Peyer's patch (tissue), 4 donors: ENCODE measurements around the gene SLC6A11.

Source experiments
- POLR2A ChIP-seq, 2 donors: fragments of 450-650 bp; IDR thresholded peaks; one replicate each; pipeline ENCODE4 v1.5.1; 2017; ENCODE audit warnings: antibody characterized with exemption in 2 of 2, mild to moderate bottlenecking in 2 of 2, moderate library complexity in 2 of 2
- TF ChIP-seq, protein P1 (sequence below), 6 experiments: fragments of 450-650 bp in 4 of 6; fragments of 200-600 bp in 2 of 6; sonication (generic) in 1 of 6; IDR thresholded peaks; one replicate each; pipeline ENCODE4 v1.5.1; 2017 to 2019; ENCODE audit warnings: antibody characterized with exemption in 6 of 6, mild to moderate bottlenecking in 3 of 6, moderate library complexity in 1 of 6

- TF ChIP-seq, protein P1, sequence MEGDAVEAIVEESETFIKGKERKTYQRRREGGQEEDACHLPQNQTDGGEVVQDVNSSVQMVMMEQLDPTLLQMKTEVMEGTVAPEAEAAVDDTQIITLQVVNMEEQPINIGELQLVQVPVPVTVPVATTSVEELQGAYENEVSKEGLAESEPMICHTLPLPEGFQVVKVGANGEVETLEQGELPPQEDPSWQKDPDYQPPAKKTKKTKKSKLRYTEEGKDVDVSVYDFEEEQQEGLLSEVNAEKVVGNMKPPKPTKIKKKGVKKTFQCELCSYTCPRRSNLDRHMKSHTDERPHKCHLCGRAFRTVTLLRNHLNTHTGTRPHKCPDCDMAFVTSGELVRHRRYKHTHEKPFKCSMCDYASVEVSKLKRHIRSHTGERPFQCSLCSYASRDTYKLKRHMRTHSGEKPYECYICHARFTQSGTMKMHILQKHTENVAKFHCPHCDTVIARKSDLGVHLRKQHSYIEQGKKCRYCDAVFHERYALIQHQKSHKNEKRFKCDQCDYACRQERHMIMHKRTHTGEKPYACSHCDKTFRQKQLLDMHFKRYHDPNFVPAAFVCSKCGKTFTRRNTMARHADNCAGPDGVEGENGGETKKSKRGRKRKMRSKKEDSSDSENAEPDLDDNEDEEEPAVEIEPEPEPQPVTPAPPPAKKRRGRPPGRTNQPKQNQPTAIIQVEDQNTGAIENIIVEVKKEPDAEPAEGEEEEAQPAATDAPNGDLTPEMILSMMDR (IDR thresholded peaks at IDR 0.05): no peak
- TF ChIP-seq POLR2A (IDR thresholded peaks at IDR 0.05): no peak
Observed at GRCh38 chr3:10775828-10776227, 40.2 kb upstream of the SLC6A11 start.
